ENCODE results near the gene HSD17B14. TPM values are rescaled to one million over a fixed set of nuclear protein-coding genes. Genes with fewer than 3 reads are reported as not detected.
A peak's percentile ranks its signal among the peaks of the same experiment; 100 is the strongest.

The HSD17B14 gene
- total RNA-seq, 2 donors from 2014 or later, result 43.0 to 81.0 TPM

GRCh38 chr19:48837051-48837524 is 797 bp upstream of the HSD17B14 start:
- WGBS, 2 experiments (ENCODE audit: insufficient coverage in 1 of 2, insufficient read length in 1 of 2), result 0 to 2% methylated on average over 10 to 29 of the region's 29 CpGs
- H3K4me3 Mint-ChIP-seq, result peak overlapping the region; percentile 88
- peak overlapping the region; percentile 98 for H3K27ac Mint-ChIP-seq
- Histone ChIP-seq H3K4me1 (ENCODE audit: control insufficient read depth, insufficient read depth, low read length) (no peaks in the 10 kb centered on the region), H3K27me3 (ENCODE audit: control insufficient read depth, insufficient read depth, low read length, poor library complexity, severe bottlenecking) (no peaks in the 10 kb centered on the region), H3K36me3 (ENCODE audit: control insufficient read depth, insufficient read depth, low read length) (peaks cover 8% of the 10 kb centered on the region), H3K4me3 (ENCODE audit: low read length) (peak overlapping the region; percentile 93), H3K9ac (ENCODE audit: extremely low read depth, low read length, poor library complexity, severe bottlenecking) (peak overlapping the region; percentile 91), H3K27ac (ENCODE audit: low read depth, low read length) (peak overlapping the region; percentile 61), H3K9me3 (ENCODE audit: control insufficient read depth, low read length) (no peaks in the 10 kb centered on the region)
- TF ChIP-seq CTCF (conservative IDR thresholded peaks at IDR 0.05), result no peak
- peak; percentile 99 for DNase-seq
- H3K9me3 Mint-ChIP-seq, result no peaks in the 10 kb centered on the region
- H3K36me3 Mint-ChIP-seq (ENCODE audit: low read depth), result peaks cover 17% of the 10 kb centered on the region
- peaks cover 16% of the 10 kb centered on the region for H3K4me1 Mint-ChIP-seq
- no peaks in the 10 kb centered on the region for H3K27me3 Mint-ChIP-seq (ENCODE audit: insufficient read depth)

GRCh38 chr19:48835734-48836088 is 580 bp downstream of the HSD17B14 start:
- H3K9me3 ChIP-seq (ENCODE audit: control insufficient read depth, low read length), result no peaks in the 10 kb centered on the region
- H3K9ac ChIP-seq (ENCODE audit: extremely low read depth, low read length, poor library complexity, severe bottlenecking), result peak overlapping the region; percentile 91
- H3K4me1 ChIP-seq (ENCODE audit: control insufficient read depth, insufficient read depth, low read length), result no peaks in the 10 kb centered on the region
- Mint-ChIP-seq H3K27ac (peak overlapping the region; percentile 98), H3K27me3 (ENCODE audit: insufficient read depth) (no peaks in the 10 kb centered on the region), H3K4me1 (peaks cover 16% of the 10 kb centered on the region), H3K36me3 (ENCODE audit: low read depth) (peaks cover 25% of the 10 kb centered on the region), H3K9me3 (no peaks in the 10 kb centered on the region), H3K4me3 (peak overlapping the region; percentile 88)
- peak overlapping the region; percentile 75 for H3K27ac ChIP-seq (ENCODE audit: low read depth, low read length)
- 3 to 5% methylated on average over 12 of the region's 12 CpGs for WGBS, 2 experiments (ENCODE audit: insufficient coverage in 1 of 2, insufficient read length in 1 of 2)
- peak; percentile 99 for DNase-seq
- H3K36me3 ChIP-seq (ENCODE audit: control insufficient read depth, insufficient read depth, low read length), result peaks cover 17% of the 10 kb centered on the region
- TF ChIP-seq CTCF (conservative IDR thresholded peaks at IDR 0.05), result peak; percentile 96
- peak overlapping the region; percentile 93 for H3K4me3 ChIP-seq (ENCODE audit: low read length)
- H3K27me3 ChIP-seq (ENCODE audit: control insufficient read depth, insufficient read depth, low read length, poor library complexity, severe bottlenecking), result no peaks in the 10 kb centered on the region

GRCh38 chr19:48833977-48834376 is 2.3 kb downstream of the HSD17B14 start:
- H3K4me1 Mint-ChIP-seq, result peaks cover 23% of the 10 kb centered on the region
- H3K4me3 Mint-ChIP-seq, result no peak overlapping the region
- Histone ChIP-seq H3K27ac (ENCODE audit: low read depth, low read length) (no peak overlapping the region), H3K9ac (ENCODE audit: extremely low read depth, low read length, poor library complexity, severe bottlenecking) (no peak overlapping the region), H3K4me3 (ENCODE audit: low read length) (no peak overlapping the region), H3K4me1 (ENCODE audit: control insufficient read depth, insufficient read depth, low read length) (no peaks in the 10 kb centered on the region), H3K9me3 (ENCODE audit: control insufficient read depth, low read length) (no peaks in the 10 kb centered on the region), H3K36me3 (ENCODE audit: control insufficient read depth, insufficient read depth, low read length) (peaks cover 17% of the 10 kb centered on the region), H3K27me3 (ENCODE audit: control insufficient read depth, insufficient read depth, low read length, poor library complexity, severe bottlenecking) (no peaks in the 10 kb centered on the region)
- 77 to 84% methylated on average over 3 to 5 of the region's 5 CpGs for WGBS, 2 experiments (ENCODE audit: insufficient coverage in 1 of 2, insufficient read length in 1 of 2)
- no peaks in the 10 kb centered on the region for H3K27me3 Mint-ChIP-seq (ENCODE audit: insufficient read depth)
- H3K27ac Mint-ChIP-seq, result peak overlapping the region; percentile 8
- TF ChIP-seq CTCF (conservative IDR thresholded peaks at IDR 0.05), result no peak
- no peaks in the 10 kb centered on the region for H3K9me3 Mint-ChIP-seq
- H3K36me3 Mint-ChIP-seq (ENCODE audit: low read depth), result peaks cover 28% of the 10 kb centered on the region
- DNase-seq, result peak; percentile 59
